ENCODE measurements around the gene LTBP2.
A peak's percentile ranks its signal among the peaks of the same experiment; 100 is the strongest.
"Not testable (repeated sequence)": the region's sequence is repeated elsewhere in the genome, so short reads cannot be mapped to it uniquely, and the experiment has no call there.

Gene LTBP2

GRCh38 chr14:74482571-74482970 lies 129.5 kb downstream of the LTBP2 start:
- DNase-seq (ENCODE audit: low read depth) = no peak

GRCh38 chr14:74480046-74480445 lies 132.0 kb downstream of the LTBP2 start:
- DNase-seq (ENCODE audit: low read depth) = no peak

- peak; percentile 55 for DNase-seq (ENCODE audit: low read depth)
Observed at GRCh38 chr14:74478996-74479635, 132.9 kb downstream of the LTBP2 start.

- no peak for DNase-seq (ENCODE audit: low read depth)
Observed at GRCh38 chr14:74476607-74477006, 135.4 kb downstream of the LTBP2 start.

- no peak for DNase-seq (ENCODE audit: low read depth)
Observed at GRCh38 chr14:74476107-74476506, 135.9 kb downstream of the LTBP2 start.

- DNase-seq (ENCODE audit: low read depth) = peak; percentile 82
Observed at GRCh38 chr14:74475678-74476077, 136.4 kb downstream of the LTBP2 start.

GRCh38 chr14:74474376-74474775 lies 137.7 kb downstream of the LTBP2 start:
- no peak for DNase-seq (ENCODE audit: low read depth)

GRCh38 chr14:74472601-74473000 lies 139.4 kb downstream of the LTBP2 start:
- no peak for DNase-seq (ENCODE audit: low read depth)

- peak; percentile 7 for DNase-seq (ENCODE audit: low read depth)
Observed at GRCh38 chr14:74469548-74470518, 142.2 kb downstream of the LTBP2 start.

GRCh38 chr14:74468513-74468912 lies 143.5 kb downstream of the LTBP2 start:
- no peak for DNase-seq (ENCODE audit: low read depth)

GRCh38 chr14:74465335-74465734 lies 146.7 kb downstream of the LTBP2 start:
- DNase-seq (ENCODE audit: low read depth) = no peak

GRCh38 chr14:74464785-74465184 lies 147.3 kb downstream of the LTBP2 start:
- no peak for DNase-seq (ENCODE audit: low read depth)

GRCh38 chr14:74463697-74464096 lies 148.3 kb downstream of the LTBP2 start:
- DNase-seq (ENCODE audit: low read depth) = no peak

GRCh38 chr14:74462993-74463392 lies 149.0 kb downstream of the LTBP2 start:
- no peak for DNase-seq (ENCODE audit: low read depth)

GRCh38 chr14:74459976-74460375 lies 152.1 kb downstream of the LTBP2 start:
- no peak for DNase-seq (ENCODE audit: low read depth)

GRCh38 chr14:74459289-74459946 lies 152.6 kb downstream of the LTBP2 start:
- DNase-seq (ENCODE audit: low read depth) = peak; percentile 74

- no peak for DNase-seq (ENCODE audit: low read depth)
Observed at GRCh38 chr14:74457565-74457895, 154.5 kb downstream of the LTBP2 start.

GRCh38 chr14:74456684-74457564 lies 155.1 kb downstream of the LTBP2 start:
- no peak for DNase-seq (ENCODE audit: low read depth)

- DNase-seq (ENCODE audit: low read depth) = not testable (repeated sequence)
Observed at GRCh38 chr14:74454397-74454796, 157.6 kb downstream of the LTBP2 start.

Measured in EH (cell line).